Renal cortical epithelial cell (primary cell): Measurements from ENCODE around the gene KPNB1. TPM values are rescaled to one million over a fixed set of nuclear protein-coding genes. Genes with fewer than 3 reads are reported as not detected.

Experiments
- DNase-seq: peaks from one replicate; pipeline ENCODE4 v3.0.0-alpha.2; 2011; ENCODE audit warnings: low read depth
- total RNA-seq: library from RNA; depleted of rRNA; stranded (reverse); fragments of >200 nt; gene quantifications from 2 replicates; pipeline ENCODE4 v1.2.3, GENCODE V29; 2014

The KPNB1 gene
- total RNA-seq, 1 donor from 2014 or later, result 446 TPM

GRCh38 chr17:47728214-47728877 lies 78.6 kb downstream of the KPNB1 start:
- no peak for DNase-seq

- no peak for DNase-seq
Observed at GRCh38 chr17:47729476-47729875, 79.8 kb downstream of the KPNB1 start.

GRCh38 chr17:47730681-47731080 lies 81.0 kb downstream of the KPNB1 start:
- DNase-seq, result no peak

- DNase-seq, result no peak
Observed at GRCh38 chr17:47731396-47731795, 81.7 kb downstream of the KPNB1 start.

- DNase-seq, result no peak
Observed at GRCh38 chr17:47732399-47733046, 82.8 kb downstream of the KPNB1 start.

GRCh38 chr17:47733047-47733673 lies 83.4 kb downstream of the KPNB1 start, which contains the start of gene TBX21:
TBX21 (plus strand) TSS chr17:47733236; CDS start chr17:47733455, 219 bp downstream.
- DNase-seq, result no peak

GRCh38 chr17:47733674-47734410 lies 84.1 kb downstream of the KPNB1 start:
- DNase-seq, result no peak

GRCh38 chr17:47735139-47735464 lies 85.4 kb downstream of the KPNB1 start:
- no peak for DNase-seq

Other genes starting within 250 kb of the KPNB1 start
- gene NPEPPS, start 118.8 kb upstream of the KPNB1 start, total RNA-seq, result 168 and 387 TPM in 2 replicates
- gene TBKBP1, start 44.2 kb downstream of the KPNB1 start, total RNA-seq, result 4.3 and 10.7 TPM in 2 replicates
- not detected in 2 replicates for gene TBX21, start 83.3 kb downstream of the KPNB1 start, total RNA-seq
- 6.6 and 11.3 TPM in 2 replicates for gene OSBPL7, start 171.9 kb downstream of the KPNB1 start, total RNA-seq
- 21.0 and 25.4 TPM in 2 replicates for gene MRPL10, start 181.6 kb downstream of the KPNB1 start, total RNA-seq
- gene LRRC46, start 181.8 kb downstream of the KPNB1 start, total RNA-seq, result 0.45 TPM in 1 of 2 replicates, not detected in the other
- 21.3 and 50.4 TPM in 2 replicates for gene SCRN2, start 191.4 kb downstream of the KPNB1 start, total RNA-seq
- gene SP6, start 201.2 kb downstream of the KPNB1 start, total RNA-seq, result 0.87 and 1.2 TPM in 2 replicates
- gene SP2, start 246.3 kb downstream of the KPNB1 start, total RNA-seq, result 0.35 and 3.1 TPM in 2 replicates